ENCODE measurements around the gene MNX1.

MNX1 gene

DNA sequence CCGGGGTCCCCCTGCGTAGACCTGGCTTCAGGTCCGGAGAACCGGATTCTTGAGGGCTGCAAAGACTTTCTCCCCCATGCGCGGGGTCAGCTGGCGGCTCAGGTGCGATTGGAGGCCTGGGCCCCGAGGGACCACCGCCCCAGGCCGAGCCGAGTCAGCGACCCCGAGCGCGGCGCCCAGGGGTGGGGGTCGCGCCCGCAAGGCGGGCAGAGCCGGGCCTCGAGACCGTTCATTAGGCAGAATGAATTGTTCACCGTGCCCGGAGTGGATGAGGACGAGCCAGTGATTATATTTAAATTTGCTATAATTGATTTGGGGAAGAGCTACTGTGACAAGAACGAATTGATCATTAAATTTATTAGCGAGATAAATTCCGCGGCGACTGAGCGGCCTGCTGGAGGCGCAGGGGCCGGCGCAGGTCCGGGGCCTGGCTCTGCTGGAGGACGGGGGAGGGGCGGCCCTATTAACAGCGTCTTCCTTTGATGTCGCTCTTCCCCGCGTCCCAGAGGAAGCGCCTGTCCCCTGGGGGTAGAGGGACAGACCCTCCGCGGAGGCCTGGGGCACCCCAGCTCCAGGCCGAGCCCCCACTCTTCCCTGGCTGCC lies 7.5 kb downstream of the MNX1 start:
- DNase-seq (ENCODE audit: low read depth in 3 of 3): no peak

DNA sequence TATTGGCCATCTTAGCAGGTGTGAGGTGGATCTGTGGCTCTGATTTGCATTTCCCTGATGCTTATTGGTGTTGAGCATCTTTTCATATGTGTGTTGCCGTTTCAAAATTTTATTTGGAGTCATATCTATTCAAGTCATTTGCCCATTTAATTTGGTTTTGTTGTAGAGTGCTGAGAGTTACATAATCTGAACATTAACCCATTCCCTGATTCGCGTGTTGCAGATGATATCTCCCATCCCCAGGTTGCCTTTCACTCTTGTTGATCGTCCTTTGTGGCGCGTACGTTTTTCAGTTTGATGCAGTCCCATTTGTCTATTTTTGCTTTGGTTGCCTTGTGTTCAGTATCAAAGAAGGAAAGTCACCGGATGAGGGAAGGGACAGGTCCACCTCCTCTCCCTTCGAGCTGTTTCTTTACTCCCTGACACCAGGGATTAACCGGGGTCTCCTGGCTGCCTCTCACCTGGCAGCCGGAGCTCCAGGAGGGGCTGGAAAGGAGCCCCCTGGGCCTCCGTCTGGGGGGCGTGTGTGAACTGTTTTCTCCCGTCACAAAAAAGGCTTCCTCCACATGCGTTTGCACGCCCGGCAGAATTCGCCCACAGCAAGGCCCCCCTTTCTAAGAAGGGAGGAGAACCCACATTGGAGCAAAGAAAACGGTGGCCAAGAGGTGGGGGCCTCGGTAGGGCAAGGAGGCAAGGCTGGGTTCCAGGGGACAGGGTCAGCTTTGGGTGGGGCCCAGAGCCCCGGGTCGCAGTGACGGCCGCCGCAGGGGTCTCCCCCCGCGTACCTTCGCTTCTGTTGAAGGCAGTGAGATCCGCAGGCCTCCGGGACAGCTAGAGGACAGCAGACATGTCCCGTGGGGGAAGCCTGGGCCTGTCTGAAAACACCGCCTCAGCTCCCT lies 8.3 kb downstream of the MNX1 start:
- no peak for DNase-seq (ENCODE audit: low read depth in 3 of 3)

- DNase-seq (ENCODE audit: low read depth in 3 of 3): no peak
These were observed 9.5 kb downstream of the MNX1 start for GRCh38 chr7:157000741-157001653.

GRCh38 chr7:156999958-157000726 lies 10.3 kb downstream of the MNX1 start:
- no peak for DNase-seq (ENCODE audit: low read depth in 3 of 3)

DNA sequence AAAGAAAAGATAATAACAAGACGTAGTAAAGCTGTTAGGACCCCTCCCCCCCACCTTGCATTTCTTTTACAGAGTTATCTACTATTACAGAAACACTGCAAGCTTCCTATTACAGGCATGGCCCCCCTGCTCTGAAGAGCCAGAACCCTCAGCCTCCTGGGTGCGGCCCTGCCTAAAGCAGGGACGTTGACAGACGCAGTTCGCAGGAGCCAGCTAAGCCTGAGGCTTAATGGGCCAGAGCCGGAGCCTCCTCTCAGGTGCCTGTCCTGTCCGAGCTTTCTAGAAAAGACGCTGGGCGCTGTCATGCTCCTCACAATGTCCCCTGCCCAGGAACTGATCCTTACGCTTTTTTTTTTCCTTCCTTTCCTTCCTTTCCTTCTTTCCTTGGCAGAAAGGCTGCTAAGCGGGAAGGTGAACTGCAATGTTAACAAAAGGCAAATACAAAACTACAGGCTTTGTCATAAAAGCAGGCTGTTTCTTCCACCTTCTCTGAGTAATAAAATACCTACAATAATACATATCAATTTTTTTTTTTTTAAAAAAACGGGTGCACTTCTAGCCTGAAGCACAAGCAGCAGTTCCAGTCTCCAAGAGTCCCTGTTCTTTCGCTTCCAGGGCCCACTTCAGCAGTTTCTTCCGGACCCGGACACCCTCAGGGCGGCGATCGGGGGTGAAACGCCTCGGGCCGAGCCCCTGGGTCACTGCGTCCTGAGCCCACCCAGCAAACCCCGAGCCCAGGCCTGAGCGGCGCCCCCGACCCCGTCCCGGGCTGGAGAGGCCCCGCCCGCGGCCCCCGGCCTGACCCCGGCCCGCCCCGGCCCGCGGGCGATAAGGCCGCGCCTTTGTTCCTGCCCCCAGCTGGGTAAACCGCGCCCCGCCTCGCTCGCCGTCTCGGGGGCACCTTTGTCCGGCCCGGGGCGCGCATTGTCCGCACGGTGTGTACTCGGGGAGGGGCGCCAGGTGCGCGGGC lies 11.2 kb downstream of the MNX1 start:
- DNase-seq (ENCODE audit: low read depth in 3 of 3): no peak

DNA sequence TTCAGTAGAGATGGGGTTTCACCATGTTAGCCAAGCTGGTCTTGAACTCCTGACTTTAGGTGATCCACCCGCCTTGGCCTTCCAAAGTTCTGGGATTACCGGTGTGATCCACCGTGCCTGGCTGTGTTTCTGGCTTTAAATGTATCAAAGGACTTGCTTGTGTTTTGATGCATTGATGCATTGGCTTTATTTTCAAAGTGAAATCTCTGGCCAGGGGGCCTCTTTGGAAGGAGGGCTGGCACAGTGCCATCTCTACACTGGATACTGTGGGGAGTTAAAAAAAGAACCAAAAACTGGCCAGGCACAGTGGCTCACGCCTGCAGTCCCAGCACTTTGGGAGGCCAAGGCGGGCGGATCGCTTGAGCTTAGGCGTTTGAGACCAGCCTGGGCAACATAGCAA lies 16.0 kb downstream of the MNX1 start:
- no peak for DNase-seq (ENCODE audit: low read depth in 3 of 3)

GRCh38 chr7:156993925-156994235 lies 16.6 kb downstream of the MNX1 start:
- DNase-seq (ENCODE audit: low read depth in 3 of 3): no peak

GRCh38 chr7:156993021-156993924 lies 17.2 kb downstream of the MNX1 start:
- DNase-seq (ENCODE audit: low read depth in 3 of 3): no peak

DNA sequence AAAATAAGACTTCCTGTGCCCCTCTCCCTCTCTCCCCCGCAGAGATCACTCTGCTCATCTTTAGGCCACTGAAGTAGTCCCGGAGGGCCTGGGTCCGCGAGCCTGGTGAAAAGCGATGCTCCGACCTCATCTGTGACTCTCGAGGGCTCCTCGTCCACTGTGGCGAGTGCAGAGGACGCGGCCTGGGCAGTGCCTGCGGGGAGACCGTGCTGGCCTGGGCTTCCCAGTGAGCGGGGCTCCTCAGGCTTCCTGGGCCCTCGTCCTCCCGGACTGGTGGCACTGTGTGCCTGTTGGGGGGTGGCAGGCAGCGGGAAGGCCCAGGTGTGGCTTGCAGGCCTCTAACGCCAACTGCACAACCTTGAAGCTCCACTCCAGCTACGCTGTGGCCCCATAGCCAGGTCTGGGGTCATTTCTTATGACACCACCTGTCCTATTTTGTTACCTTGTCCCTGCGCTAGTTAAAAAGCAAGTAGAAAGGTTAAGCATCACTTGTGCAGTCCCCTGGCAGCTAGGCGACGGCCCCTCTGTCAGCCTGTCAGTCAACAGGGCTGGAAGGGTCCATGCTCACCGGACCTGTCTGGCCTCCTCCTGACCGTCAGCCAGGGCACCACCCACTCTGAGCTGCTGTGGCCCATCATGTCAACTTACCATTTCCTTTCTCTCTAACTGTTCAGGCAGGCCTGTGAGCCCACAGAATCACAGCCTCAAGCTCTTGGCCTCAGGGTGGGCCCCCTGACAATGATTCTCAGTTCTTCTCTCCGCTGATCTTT lies 20.5 kb downstream of the MNX1 start:
- DNase-seq (ENCODE audit: low read depth in 3 of 3): no peak

- DNase-seq (ENCODE audit: low read depth in 3 of 3): no peak
These were observed 21.9 kb downstream of the MNX1 start for GRCh38 chr7:156988343-156989185.

GRCh38 chr7:156986378-156986777 lies 24.1 kb downstream of the MNX1 start:
- DNase-seq (ENCODE audit: low read depth in 3 of 3): no peak

DNA sequence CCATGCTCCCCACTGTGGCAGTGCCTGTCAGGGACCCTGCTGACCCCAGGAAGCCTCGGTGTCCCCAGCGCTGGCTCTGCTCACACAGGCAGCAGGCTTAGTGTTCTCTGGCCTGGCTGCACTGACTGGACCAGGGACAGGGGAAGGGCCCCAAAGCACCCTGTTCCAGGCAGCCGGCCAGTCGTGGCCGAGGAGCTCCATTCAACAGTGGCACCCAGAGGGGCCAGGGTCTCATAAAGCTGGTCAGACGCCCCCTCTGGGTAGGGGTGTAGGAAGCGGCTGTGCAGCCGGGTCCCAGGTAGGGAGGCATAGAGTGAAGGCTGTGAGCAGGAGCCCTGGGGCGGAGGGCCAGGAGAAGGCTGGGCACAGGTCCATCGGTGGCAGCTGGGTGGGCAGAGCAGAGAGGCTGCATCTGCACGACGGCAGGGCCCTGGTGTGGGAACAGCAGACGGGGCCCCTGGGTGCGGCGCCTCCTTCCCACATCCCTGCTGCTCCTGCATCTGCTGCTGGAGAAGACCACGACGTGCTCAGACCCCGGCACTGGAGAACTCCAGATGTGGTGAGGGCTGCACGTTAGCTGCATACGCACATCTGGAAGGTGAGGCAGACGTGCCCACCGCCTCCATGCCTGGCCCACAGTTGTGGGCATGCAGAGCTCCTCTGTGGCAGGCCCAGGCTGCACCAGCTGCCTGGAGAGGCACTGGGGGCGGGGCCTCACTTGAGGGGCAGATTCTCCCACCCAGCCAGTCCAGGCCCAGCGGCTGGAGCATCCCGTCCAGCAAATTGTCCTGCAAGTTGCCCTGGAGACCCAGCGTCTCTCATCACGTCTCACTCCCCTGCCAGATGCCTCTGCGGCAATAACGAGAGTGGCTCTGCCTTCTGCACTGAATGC lies 25.1 kb downstream of the MNX1 start:
- DNase-seq (ENCODE audit: low read depth in 3 of 3): no peak

- DNase-seq (ENCODE audit: low read depth in 3 of 3): no peak
These were observed 26.1 kb downstream of the MNX1 start for GRCh38 chr7:156984174-156984891.

DNA sequence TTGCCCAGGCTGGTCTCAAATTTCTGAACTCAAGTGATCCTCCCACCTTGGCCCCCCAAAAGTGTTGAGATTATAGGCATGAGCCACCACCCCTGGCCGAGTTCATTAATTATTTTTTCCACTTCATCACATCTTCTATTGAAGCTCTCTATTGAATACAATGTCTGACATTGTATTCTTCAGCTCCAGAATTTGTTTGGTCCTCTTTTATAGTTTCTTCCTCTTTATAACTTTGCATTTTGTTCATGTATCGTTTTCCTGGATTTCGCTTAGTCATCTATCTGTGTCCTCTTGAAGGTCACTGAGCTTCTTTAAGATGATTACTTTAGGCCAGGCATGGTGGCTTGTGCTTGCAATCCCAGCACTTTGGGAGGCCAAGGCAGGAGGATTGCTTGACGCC lies 30.8 kb downstream of the MNX1 start:
- DNase-seq (ENCODE audit: low read depth in 3 of 3): no peak

DNA sequence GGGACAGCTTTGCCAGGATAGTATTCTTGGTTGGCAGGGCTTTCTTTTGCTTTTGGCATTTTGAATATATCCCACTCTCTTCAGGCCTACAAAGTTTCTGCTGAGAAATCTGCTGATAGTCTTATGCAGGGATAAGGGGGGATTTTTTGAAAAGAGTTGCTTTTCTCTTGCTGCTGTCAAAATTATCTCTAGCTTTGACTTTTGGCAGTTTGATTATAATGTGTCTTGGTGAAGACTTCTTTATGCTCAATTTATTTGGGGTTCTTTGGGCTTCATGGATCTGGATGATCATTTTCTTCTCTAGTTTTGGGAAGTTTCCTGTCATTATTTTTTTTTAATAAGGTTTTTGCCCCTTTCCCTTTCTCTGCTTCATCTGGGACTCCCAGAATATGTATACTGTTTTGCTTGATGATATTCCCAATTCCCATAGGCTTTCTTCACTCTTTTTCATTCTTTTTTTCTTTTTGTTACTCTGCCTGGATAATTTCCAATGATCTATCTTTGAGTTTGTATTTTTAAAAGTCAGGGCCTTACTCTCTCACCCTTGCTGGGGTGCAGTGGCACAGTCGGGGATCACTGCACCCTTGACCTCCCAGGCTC lies 31.4 kb downstream of the MNX1 start:
- no peak for DNase-seq (ENCODE audit: low read depth in 3 of 3)

- no peak for DNase-seq (ENCODE audit: low read depth in 3 of 3)
These were observed 34.8 kb downstream of the MNX1 start for GRCh38 chr7:156975620-156976019.

Measured in stimulated activated CD4-positive, alpha-beta T cell treated with anti-CD3 and anti-CD28 coated beads, TNF-alpha, amount 100 ng/mL, for 4 hours (primary cell).